CD14-positive monocyte (primary cell): ENCODE data around the gene SPON1. TPM values are rescaled to one million over a fixed set of nuclear protein-coding genes. Genes with fewer than 3 reads are reported as not detected.
A peak's percentile ranks its signal among the peaks of the same experiment; 100 is the strongest.

ENCODE experiments used
- DNase-seq, 3 donors: peaks; one replicate each; pipeline ENCODE4 v3.0.0-alpha.2; 2011 to 2022
- H2AFZ ChIP-seq: 2 replicates; pipeline ENCODE4 v1.6.0; 2012; ENCODE audit warnings: mild to moderate bottlenecking, low read depth, low read length, inconsistent platforms; ENCODE audit not compliant: insufficient read depth, poor library complexity, severe bottlenecking
- H3K27ac ChIP-seq, 2 donors: 1 replicate in 1 of 2; 2 replicates in 1 of 2; pipeline ENCODE4 v1.5.1; 2012 to 2013; ENCODE audit warnings: low read length in 2 of 2, control low read depth in 1 of 2, inconsistent platforms in 1 of 2, low read depth in 1 of 2, mild to moderate bottlenecking in 1 of 2
- H3K27me3 ChIP-seq, 2 donors: one replicate each; pipeline versions ENCODE4 v1.6.0 to v1.6.1; 2011 to 2013; ENCODE audit warnings: low read length in 2 of 2; ENCODE audit not compliant: control insufficient read depth in 2 of 2, insufficient read depth in 2 of 2
- H3K36me3 ChIP-seq, 2 donors: replicated peaks in 1 of 2; 1 replicate in 1 of 2; 2 replicates in 1 of 2; pipeline versions ENCODE4 v1.5.1 to v1.6.1; 2012 to 2013; ENCODE audit warnings: low read length in 2 of 2, control low read depth in 1 of 2, inconsistent platforms in 1 of 2, mild to moderate bottlenecking in 1 of 2; ENCODE audit not compliant: insufficient read depth in 2 of 2, control insufficient read depth in 1 of 2
- H3K4me1 ChIP-seq, 2 donors: 1 replicate in 1 of 2; 2 replicates in 1 of 2; pipeline versions ENCODE4 v1.5.1 to v1.6.1; 2012 to 2013; ENCODE audit warnings: low read length in 2 of 2, control low read depth in 1 of 2, inconsistent platforms in 1 of 2, mild to moderate bottlenecking in 1 of 2, moderate library complexity in 1 of 2; ENCODE audit not compliant: insufficient read depth in 2 of 2, control insufficient read depth in 1 of 2
- H3K4me2 ChIP-seq: replicated peaks from 2 replicates; pipeline ENCODE3; 2012; ENCODE audit warnings: low read length, moderate library complexity, mild to moderate bottlenecking; ENCODE audit not compliant: poor library complexity, severe bottlenecking; ENCODE audit errors: extremely low read depth
- H3K4me3 ChIP-seq, 3 experiments: fragments of 200-600 bp in 1 of 3; sonication (generic) in 1 of 3; replicated peaks in 1 of 3; 1 replicate in 2 of 3; 2 replicates in 1 of 3; pipeline ENCODE4 v1.5.1; 2011 to 2013; ENCODE audit warnings: low read length in 3 of 3, mild to moderate bottlenecking in 3 of 3, control low read depth in 2 of 3, low read depth in 2 of 3, inconsistent platforms in 1 of 3, moderate library complexity in 1 of 3
- H3K79me2 ChIP-seq: 2 replicates; pipeline ENCODE4 v1.6.0; 2012; ENCODE audit warnings: mild to moderate bottlenecking, control low read depth, inconsistent platforms, low read length, moderate library complexity; ENCODE audit not compliant: insufficient read depth
- H3K9ac ChIP-seq: 2 replicates; pipeline ENCODE4 v1.6.0; 2017; ENCODE audit warnings: low read length, mild to moderate bottlenecking; ENCODE audit not compliant: insufficient read depth, poor library complexity, severe bottlenecking
- H3K9me3 ChIP-seq, 2 donors: replicated peaks in 1 of 2; 1 replicate in 1 of 2; 2 replicates in 1 of 2; pipeline versions ENCODE4 v1.5.1 to v1.6.1; 2012 to 2013; ENCODE audit warnings: low read length in 2 of 2, control low read depth in 1 of 2; ENCODE audit not compliant: control insufficient read depth in 1 of 2, insufficient read depth in 1 of 2
- H4K20me1 ChIP-seq: 2 replicates; pipeline ENCODE4 v1.6.0; 2012; ENCODE audit warnings: mild to moderate bottlenecking, low read length, control low read depth, moderate library complexity; ENCODE audit not compliant: insufficient read depth
- H3K27ac Mint-ChIP-seq, 7 donors: one replicate each; pipeline ENCODE4 v1.8.0; 2020; ENCODE audit warnings: mild to moderate bottlenecking in 7 of 7, mixed read lengths in 7 of 7, moderate library complexity in 6 of 7, inconsistent platforms in 2 of 7
- H3K27me3 Mint-ChIP-seq, 3 donors: one replicate each; pipeline ENCODE4 v1.8.0; 2021 to 2022; ENCODE audit warnings: low read depth in 3 of 3, mild to moderate bottlenecking in 3 of 3, mixed read lengths in 3 of 3, moderate library complexity in 3 of 3, inconsistent platforms in 1 of 3
- H3K36me3 Mint-ChIP-seq, 2 donors: one replicate each; pipeline ENCODE4 v1.8.0; 2020; ENCODE audit warnings: mixed read lengths in 2 of 2, inconsistent platforms in 1 of 2, mild to moderate bottlenecking in 1 of 2
- H3K4me1 Mint-ChIP-seq: one replicate; pipeline ENCODE4 v1.8.0; 2020; ENCODE audit warnings: mild to moderate bottlenecking, mixed read lengths
- H3K4me3 Mint-ChIP-seq, 2 donors: one replicate each; pipeline ENCODE4 v1.8.0; 2020; ENCODE audit warnings: mild to moderate bottlenecking in 2 of 2, mixed read lengths in 2 of 2, moderate library complexity in 1 of 2
- H3K9me3 Mint-ChIP-seq, 7 donors: one replicate each; pipeline ENCODE4 v1.8.0; 2020 to 2022; ENCODE audit warnings: mixed read lengths in 7 of 7, mild to moderate bottlenecking in 6 of 7, moderate library complexity in 6 of 7, inconsistent platforms in 2 of 7
- WGBS: methylation state at CpG from one replicate; pipeline ENCODE4 v1.1.5; 2013; ENCODE audit warnings: missing lambda C conversion rate; ENCODE audit not compliant: insufficient coverage; 5-methylcytosine and 5-hydroxymethylcytosine counted together
- intact Hi-C, 2 donors: fragments of 100-400 bp; cut with micrococcal nuclease; formaldehyde crosslinking; loops; one replicate each; pipeline versions ENCODE4 v1.15.0 to v1.15.1; 2023
- polyA plus RNA-seq, 3 donors: library from polyadenylated mRNA; depleted of rRNA in 1 of 3; unstranded in 2 of 3; stranded (reverse) in 1 of 3; fragments of 300-500 nt in 2 of 3; fragments of >200 nt in 1 of 3; fragmentation: Illumina TruSeq in 2 of 3; gene quantifications; 1 replicate in 2 of 3; 2 replicates in 1 of 3; pipeline ENCODE4 v1.2.3, GENCODE V29; 2012 to 2021
- TF ChIP-seq, protein P1 (sequence below): fragments of 200-600 bp; IDR thresholded peaks from one replicate; pipeline ENCODE4 v1.8.0; 2022; ENCODE audit warnings: antibody characterized with exemption, mild to moderate bottlenecking

Gene SPON1
- polyA plus RNA-seq, 3 donors = not detected

- Mint-ChIP-seq H3K4me1 (peaks cover 36% of the 10 kb centered on the region), H3K36me3 (no peaks in the 10 kb centered on the region), H3K9me3 (peaks cover 0 to 2% (median 0%) of the 10 kb centered on the region in 7 donors), H3K27me3 (peaks cover 15 to 24% (median 16%) of the 10 kb centered on the region in 3 donors), H3K4me3 (peak overlapping the region; percentile 64 to 73), H3K27ac (peak overlapping the region; percentile 32 to 85 (median 65))
- no peaks in the 10 kb centered on the region for H3K9me3 ChIP-seq
- DNase-seq = peak; percentile 48 to 68 (median 53)
- H2AFZ ChIP-seq = peak overlapping the region; percentile 65
- H4K20me1 ChIP-seq = no peaks in the 10 kb centered on the region
- WGBS = 6% methylated on average over 9 of the region's 9 CpGs
- TF ChIP-seq, protein P1, sequence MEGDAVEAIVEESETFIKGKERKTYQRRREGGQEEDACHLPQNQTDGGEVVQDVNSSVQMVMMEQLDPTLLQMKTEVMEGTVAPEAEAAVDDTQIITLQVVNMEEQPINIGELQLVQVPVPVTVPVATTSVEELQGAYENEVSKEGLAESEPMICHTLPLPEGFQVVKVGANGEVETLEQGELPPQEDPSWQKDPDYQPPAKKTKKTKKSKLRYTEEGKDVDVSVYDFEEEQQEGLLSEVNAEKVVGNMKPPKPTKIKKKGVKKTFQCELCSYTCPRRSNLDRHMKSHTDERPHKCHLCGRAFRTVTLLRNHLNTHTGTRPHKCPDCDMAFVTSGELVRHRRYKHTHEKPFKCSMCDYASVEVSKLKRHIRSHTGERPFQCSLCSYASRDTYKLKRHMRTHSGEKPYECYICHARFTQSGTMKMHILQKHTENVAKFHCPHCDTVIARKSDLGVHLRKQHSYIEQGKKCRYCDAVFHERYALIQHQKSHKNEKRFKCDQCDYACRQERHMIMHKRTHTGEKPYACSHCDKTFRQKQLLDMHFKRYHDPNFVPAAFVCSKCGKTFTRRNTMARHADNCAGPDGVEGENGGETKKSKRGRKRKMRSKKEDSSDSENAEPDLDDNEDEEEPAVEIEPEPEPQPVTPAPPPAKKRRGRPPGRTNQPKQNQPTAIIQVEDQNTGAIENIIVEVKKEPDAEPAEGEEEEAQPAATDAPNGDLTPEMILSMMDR = no peak
- H3K27ac ChIP-seq = peak overlapping the region; percentile 37 to 62
- no peaks in the 10 kb centered on the region for H3K79me2 ChIP-seq
- H3K4me1 ChIP-seq = peaks cover 31 to 36% of the 10 kb centered on the region in 2 donors
- H3K36me3 ChIP-seq = no peaks in the 10 kb centered on the region
- H3K4me2 ChIP-seq = peak overlapping the region; percentile 68
- intact Hi-C loops = no loop called here
- no peak overlapping the region for H3K9ac ChIP-seq
- peaks cover 0 to 5% of the 10 kb centered on the region in 2 donors for H3K27me3 ChIP-seq
- H3K4me3 ChIP-seq = peak overlapping the region; percentile 6 to 65 (median 28)
Measured at GRCh38 chr11:14237444-14237961, 275.0 kb downstream of the SPON1 start.

- H3K9ac ChIP-seq = no peak overlapping the region
- H3K79me2 ChIP-seq = no peaks in the 10 kb centered on the region
- TF ChIP-seq, protein P1 = no peak
- no peak overlapping the region for H3K4me2 ChIP-seq
- H3K9me3 Mint-ChIP-seq = peaks cover 0 to 2% (median 0%) of the 10 kb centered on the region in 7 donors
- DNase-seq = no peak
- H3K9me3 ChIP-seq = no peaks in the 10 kb centered on the region
- no peak overlapping the region for H3K27ac ChIP-seq
- no peak overlapping the region for H3K27ac Mint-ChIP-seq
- H2AFZ ChIP-seq = no peak overlapping the region
- H4K20me1 ChIP-seq = no peaks in the 10 kb centered on the region
- H3K36me3 ChIP-seq = no peaks in the 10 kb centered on the region
- peaks cover 13 to 14% (median 13%) of the 10 kb centered on the region in 3 donors for H3K27me3 Mint-ChIP-seq
- H3K4me3 Mint-ChIP-seq = no peak overlapping the region
- no peak overlapping the region for H3K4me3 ChIP-seq
- peaks cover 36% of the 10 kb centered on the region for H3K4me1 Mint-ChIP-seq
- no peaks in the 10 kb centered on the region for H3K36me3 Mint-ChIP-seq
- intact Hi-C loops = no loop called here
- peaks cover 31 to 36% of the 10 kb centered on the region in 2 donors for H3K4me1 ChIP-seq
- peaks cover 0 to 5% of the 10 kb centered on the region in 2 donors for H3K27me3 ChIP-seq
Measured at GRCh38 chr11:14240221-14240620, 277.7 kb downstream of the SPON1 start.
